ENCODE measurements around the gene PTGR1.

- TF ChIP-seq CTCF (IDR thresholded peaks at IDR 0.05), result no peak
- no peak for TF ChIP-seq POLR2A (IDR thresholded peaks at IDR 0.05)
Measured at GRCh38 chr9:111601237-111602018, 2.0 kb upstream of the PTGR1 start.
